Measurements from ENCODE around the gene ERBB2. TPM values are rescaled to one million over a fixed set of nuclear protein-coding genes. Genes with fewer than 3 reads are reported as not detected.

Gene ERBB2
- total and polyA plus RNA-seq, 2 of the 13 experiments (the other 11 are each of a cell fraction or from before 2014, with no cell fraction given), result 57.7 to 64.1 TPM

- H3K36me3 ChIP-seq (replicated peaks in 1 of 2; ENCODE audit: control insufficient read depth in 1 of 2, insufficient read depth in 2 of 2, low read length in 2 of 2), result peaks cover 20 to 66% of the 10 kb centered on the region in 2 experiments
- BruUV-seq (replicated peaks), result no TSS peak
- H3K27ac ChIP-seq (ENCODE audit: extremely low read length, insufficient read depth, low read length), result no peak overlapping the region
- H2AFZ ChIP-seq (ENCODE audit: low read length), result no peak overlapping the region
- H3K4me1 ChIP-seq (ENCODE audit: insufficient read depth, low read length), result no peaks in the 10 kb centered on the region
- ATAC-seq (no peak), DNase-seq (ENCODE audit: low spot score) (no peak), FAIRE-seq (no peak)
- intact Hi-C loops (cut with micrococcal nuclease; ENCODE audit: unreplicated experiment) (no loop called here), in situ Hi-C loops (cut with HindIII; ENCODE audit: extremely low pct_ligation_motif_present, low pct_unique_long_range_greater_than_20kb) (no loop called here)
- no peaks in the 10 kb centered on the region for H3K27me3 ChIP-seq (ENCODE audit: control insufficient read depth in 1 of 2, insufficient read depth in 2 of 2, low read length in 2 of 2)
- CTCF ChIA-PET (ENCODE audit: low intra/inter-chr PET ratio, low total read pairs), result no interaction called here
- whole genome bisulfite sequencing (ENCODE audit: low lambda C conversion rate), result 95% methylated on average over 6 of the region's 6 CpGs
- no peak overlapping the region for H3K4me2 ChIP-seq (ENCODE audit: low read depth, low read length)
- H3K79me2 ChIP-seq (ENCODE audit: insufficient read depth, low read length), result no peaks in the 10 kb centered on the region
- no peaks in the 10 kb centered on the region for H4K20me1 ChIP-seq (ENCODE audit: insufficient read depth, low read length)
- TF ChIP-seq E2F5 (CRISPR knock-in tag; conservative IDR thresholded peaks at IDR 0.05), result no peak
- TF ChIP-seq CTCF (CRISPR knock-in tag; IDR thresholded peaks at IDR 0.05), result no peak
- TF ChIP-seq ZNF121 (CRISPR knock-in tag; IDR thresholded peaks at IDR 0.05), result peak; percentile 84
- TF ChIP-seq, protein P1, sequence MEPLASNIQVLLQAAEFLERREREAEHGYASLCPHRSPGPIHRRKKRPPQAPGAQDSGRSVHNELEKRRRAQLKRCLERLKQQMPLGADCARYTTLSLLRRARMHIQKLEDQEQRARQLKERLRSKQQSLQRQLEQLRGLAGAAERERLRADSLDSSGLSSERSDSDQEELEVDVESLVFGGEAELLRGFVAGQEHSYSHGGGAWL (CRISPR knock-in tag; IDR thresholded peaks at IDR 0.05), result no peak
- POLR2A ChIA-PET, result interaction anchor here (1.2 to 1.5 kb wide), 2 partner anchors 19 to 28 kb away, joined by 3 to 7 read pairs; no protein-coding TSS in a partner anchor
- H3K9ac ChIP-seq (ENCODE audit: insufficient read depth, low read depth, low read length), result no peak overlapping the region
- H3K9me3 ChIP-seq (ENCODE audit: low read length), result no peaks in the 10 kb centered on the region
- H3K4me3 ChIP-seq (replicated peaks in 1 of 3; ENCODE audit: insufficient read depth in 1 of 3, low read depth in 2 of 3, low read length in 3 of 3), result no peak overlapping the region
Measured at GRCh38 chr17:39722104-39722503, 22.2 kb downstream of the ERBB2 start.
